Activated CD8-positive, alpha-beta T cell treated with anti-CD3 and anti-CD28 coated beads, Interleukin-2, amount 10 ng/mL, durations not matched to agents 7 days and 5 days (primary cell): ENCODE results near the gene SLC6A6. TPM values are rescaled to one million over a fixed set of nuclear protein-coding genes. Genes with fewer than 3 reads are reported as not detected.

Source experiments
- ATAC-seq: fragments of 150-1000 bp; cut with Tn5 transposase; one replicate; pipeline ENCODE4 v1.10.0; 2021; ENCODE audit warnings: moderate library complexity
- CTCF ChIA-PET: fragments of 350-600 bp; sonication (Branson Sonifier 250); formaldehyde crosslinking; loops from one replicate; lab custom pipeline; 2021; ENCODE audit warnings: antibody characterized with exemption; lab: Charles Lee
- POLR2A ChIA-PET: fragments of 350-600 bp; sonication (Branson Sonifier 250); formaldehyde crosslinking; loops from one replicate; lab custom pipeline; 2021; ENCODE audit warnings: antibody characterized with exemption; lab: Charles Lee
- DNase-seq: peaks from one replicate; pipeline ENCODE4 v3.0.0-alpha.2; 2020
- H3K27ac Mint-ChIP-seq: one replicate; pipeline ENCODE4 v1.8.0; 2021; ENCODE audit warnings: mild to moderate bottlenecking, mixed read lengths
- H3K27me3 Mint-ChIP-seq: one replicate; pipeline ENCODE4 v1.8.0; 2021; ENCODE audit warnings: low read depth, mixed read lengths
- H3K36me3 Mint-ChIP-seq: one replicate; pipeline ENCODE4 v1.8.0; 2021; ENCODE audit warnings: low read depth, mixed read lengths
- H3K4me1 Mint-ChIP-seq: one replicate; pipeline ENCODE4 v1.8.0; 2021; ENCODE audit warnings: low read depth, mixed read lengths
- H3K4me3 Mint-ChIP-seq: one replicate; pipeline ENCODE4 v1.8.0; 2021; ENCODE audit warnings: mild to moderate bottlenecking, mixed read lengths
- H3K9me3 Mint-ChIP-seq: one replicate; pipeline ENCODE4 v1.8.0; 2022; ENCODE audit warnings: mixed read lengths; ENCODE audit not compliant: insufficient read depth
- total RNA-seq, 2 experiments: library from RNA; stranded (reverse); gene quantifications; one replicate each; pipeline ENCODE4 v1.2.3, GENCODE V29; 2021

SLC6A6 gene
- total RNA-seq, 2 experiments from 2014 or later: 36.8 to 37.9 TPM

- no peaks in the 10 kb centered on the region for H3K9me3 Mint-ChIP-seq
- no peak for ATAC-seq
- ChIA-PET POLR2A (no interaction called here), CTCF (no interaction called here)
- peaks cover 2% of the 10 kb centered on the region for H3K36me3 Mint-ChIP-seq
- peaks cover 4% of the 10 kb centered on the region for H3K27me3 Mint-ChIP-seq
- DNase-seq: no peak
- H3K4me1 Mint-ChIP-seq: no peaks in the 10 kb centered on the region
- no peak overlapping the region for H3K27ac Mint-ChIP-seq
- H3K4me3 Mint-ChIP-seq: no peak overlapping the region
Measured at GRCh38 chr3:14494973-14495300, 92.5 kb downstream of the SLC6A6 start.

GRCh38 chr3:14496351-14496750 lies 93.9 kb downstream of the SLC6A6 start:
- Mint-ChIP-seq H3K9me3 (peaks cover 3% of the 10 kb centered on the region), H3K27ac (no peak overlapping the region), H3K4me3 (no peak overlapping the region), H3K4me1 (no peaks in the 10 kb centered on the region), H3K36me3 (no peaks in the 10 kb centered on the region), H3K27me3 (peaks cover 10% of the 10 kb centered on the region)
- POLR2A ChIA-PET: no interaction called here
- DNase-seq (no peak), ATAC-seq (no peak)
- CTCF ChIA-PET: no interaction called here

- H3K4me3 Mint-ChIP-seq: no peak overlapping the region
- no peak for ATAC-seq
- DNase-seq: no peak
- no peak overlapping the region for H3K27ac Mint-ChIP-seq
- H3K36me3 Mint-ChIP-seq: no peaks in the 10 kb centered on the region
- POLR2A ChIA-PET: no interaction called here
- CTCF ChIA-PET: no interaction called here
- H3K27me3 Mint-ChIP-seq: peaks cover 10% of the 10 kb centered on the region
- H3K4me1 Mint-ChIP-seq: no peaks in the 10 kb centered on the region
- H3K9me3 Mint-ChIP-seq: peaks cover 6% of the 10 kb centered on the region
Measured at GRCh38 chr3:14497321-14497720, 94.9 kb downstream of the SLC6A6 start.

- Mint-ChIP-seq H3K36me3 (no peaks in the 10 kb centered on the region), H3K4me3 (no peak overlapping the region), H3K27me3 (peaks cover 9% of the 10 kb centered on the region), H3K9me3 (peaks cover 16% of the 10 kb centered on the region), H3K27ac (no peak overlapping the region), H3K4me1 (no peaks in the 10 kb centered on the region)
- CTCF ChIA-PET: no interaction called here
- ATAC-seq (no peak), DNase-seq (no peak)
- POLR2A ChIA-PET: no interaction called here
Measured at GRCh38 chr3:14502472-14502871, 100.1 kb downstream of the SLC6A6 start.

GRCh38 chr3:14503033-14503705 lies 100.8 kb downstream of the SLC6A6 start:
- DNase-seq: no peak
- no peaks in the 10 kb centered on the region for H3K36me3 Mint-ChIP-seq
- no peak overlapping the region for H3K27ac Mint-ChIP-seq
- CTCF ChIA-PET: no interaction called here
- no peak overlapping the region for H3K4me3 Mint-ChIP-seq
- peaks cover 16% of the 10 kb centered on the region for H3K9me3 Mint-ChIP-seq
- H3K27me3 Mint-ChIP-seq: peaks cover 7% of the 10 kb centered on the region
- no peak for ATAC-seq
- H3K4me1 Mint-ChIP-seq: no peaks in the 10 kb centered on the region
- POLR2A ChIA-PET: no interaction called here

- ATAC-seq (no peak), DNase-seq (no peak)
- H3K4me3 Mint-ChIP-seq: no peak overlapping the region
- ChIA-PET CTCF (no interaction called here), POLR2A (no interaction called here)
- no peaks in the 10 kb centered on the region for H3K4me1 Mint-ChIP-seq
- H3K27me3 Mint-ChIP-seq: peaks cover 7% of the 10 kb centered on the region
- no peak overlapping the region for H3K27ac Mint-ChIP-seq
- H3K36me3 Mint-ChIP-seq: no peaks in the 10 kb centered on the region
- peaks cover 16% of the 10 kb centered on the region for H3K9me3 Mint-ChIP-seq
Measured at GRCh38 chr3:14503706-14504065, 101.3 kb downstream of the SLC6A6 start.

GRCh38 chr3:14505001-14505802 lies 102.8 kb downstream of the SLC6A6 start:
- Mint-ChIP-seq H3K4me3 (no peak overlapping the region), H3K36me3 (no peaks in the 10 kb centered on the region), H3K9me3 (peaks cover 16% of the 10 kb centered on the region), H3K27ac (no peak overlapping the region), H3K4me1 (no peaks in the 10 kb centered on the region), H3K27me3 (peaks cover 5% of the 10 kb centered on the region)
- no peak for ATAC-seq
- DNase-seq: no peak
- CTCF ChIA-PET: no interaction called here
- POLR2A ChIA-PET: no interaction called here

GRCh38 chr3:14505803-14506500 lies 103.5 kb downstream of the SLC6A6 start:
- ChIA-PET CTCF (no interaction called here), POLR2A (no interaction called here)
- Mint-ChIP-seq H3K27me3 (peaks cover 2% of the 10 kb centered on the region), H3K9me3 (peaks cover 14% of the 10 kb centered on the region), H3K4me1 (no peaks in the 10 kb centered on the region), H3K4me3 (no peak overlapping the region), H3K27ac (no peak overlapping the region), H3K36me3 (no peaks in the 10 kb centered on the region)
- ATAC-seq (no peak), DNase-seq (no peak)

GRCh38 chr3:14506626-14507304 lies 104.4 kb downstream of the SLC6A6 start:
- POLR2A ChIA-PET: no interaction called here
- no peaks in the 10 kb centered on the region for H3K27me3 Mint-ChIP-seq
- no peak overlapping the region for H3K27ac Mint-ChIP-seq
- H3K4me3 Mint-ChIP-seq: no peak overlapping the region
- no peak for DNase-seq
- peaks cover 14% of the 10 kb centered on the region for H3K9me3 Mint-ChIP-seq
- no peaks in the 10 kb centered on the region for H3K4me1 Mint-ChIP-seq
- CTCF ChIA-PET: no interaction called here
- no peaks in the 10 kb centered on the region for H3K36me3 Mint-ChIP-seq
- ATAC-seq: no peak

- Mint-ChIP-seq H3K36me3 (no peaks in the 10 kb centered on the region), H3K9me3 (peaks cover 10% of the 10 kb centered on the region), H3K27me3 (no peaks in the 10 kb centered on the region), H3K4me3 (no peak overlapping the region), H3K4me1 (no peaks in the 10 kb centered on the region), H3K27ac (no peak overlapping the region)
- ATAC-seq: no peak
- no peak for DNase-seq
- ChIA-PET POLR2A (no interaction called here), CTCF (interaction anchor here (2.8 kb wide), 1 partner anchor 414 kb away, joined by 9 read pairs; no protein-coding TSS in a partner anchor)
Measured at GRCh38 chr3:14507305-14507741, 104.9 kb downstream of the SLC6A6 start.

GRCh38 chr3:14507757-14508504 lies 105.5 kb downstream of the SLC6A6 start:
- no peaks in the 10 kb centered on the region for H3K27me3 Mint-ChIP-seq
- no peaks in the 10 kb centered on the region for H3K36me3 Mint-ChIP-seq
- no peak overlapping the region for H3K4me3 Mint-ChIP-seq
- CTCF ChIA-PET: interaction anchor here (1.2 to 3.2 kb wide), 5 partner anchors 9 to 414 kb away, joined by 3 to 13 read pairs (median 6); no protein-coding TSS in a partner anchor
- DNase-seq (no peak), ATAC-seq (no peak)
- POLR2A ChIA-PET: no interaction called here
- no peaks in the 10 kb centered on the region for H3K4me1 Mint-ChIP-seq
- H3K27ac Mint-ChIP-seq: no peak overlapping the region
- H3K9me3 Mint-ChIP-seq: peaks cover 6% of the 10 kb centered on the region
